Measurements from ENCODE around the gene CDON.
"Not testable (repeated sequence)": the region's sequence is repeated elsewhere in the genome, so short reads cannot be mapped to it uniquely, and the experiment has no call there.

CDON gene

GRCh38 chr11:126035718-126036117 lies 26.9 kb downstream of the CDON start:
- H3K27ac ChIP-seq, result no peak overlapping the region
- TF ChIP-seq CTCF (conservative IDR thresholded peaks at IDR 0.05), result no peak

GRCh38 chr11:126034933-126035425 lies 27.7 kb downstream of the CDON start:
- no peak for TF ChIP-seq CTCF (conservative IDR thresholded peaks at IDR 0.05)
- no peak overlapping the region; the same call in 1 of the 2 replicates for H3K27ac ChIP-seq

- TF ChIP-seq CTCF (conservative IDR thresholded peaks at IDR 0.05), result no peak
These were observed 28.4 kb downstream of the CDON start for GRCh38 chr11:126034039-126034932.

GRCh38 chr11:126032375-126032774 lies 30.3 kb downstream of the CDON start:
- no peak for TF ChIP-seq CTCF (conservative IDR thresholded peaks at IDR 0.05)
- 0 out of 2 replicates have a peak overlapping the region, but pooled peaks have one; percentile 1 for H3K27ac ChIP-seq

More at GRCh38 chr11:126034039-126034932, 28.4 kb downstream of the CDON start:
- H3K27ac ChIP-seq, result no peak overlapping the region; the same call in 1 of the 2 replicates

DNA sequence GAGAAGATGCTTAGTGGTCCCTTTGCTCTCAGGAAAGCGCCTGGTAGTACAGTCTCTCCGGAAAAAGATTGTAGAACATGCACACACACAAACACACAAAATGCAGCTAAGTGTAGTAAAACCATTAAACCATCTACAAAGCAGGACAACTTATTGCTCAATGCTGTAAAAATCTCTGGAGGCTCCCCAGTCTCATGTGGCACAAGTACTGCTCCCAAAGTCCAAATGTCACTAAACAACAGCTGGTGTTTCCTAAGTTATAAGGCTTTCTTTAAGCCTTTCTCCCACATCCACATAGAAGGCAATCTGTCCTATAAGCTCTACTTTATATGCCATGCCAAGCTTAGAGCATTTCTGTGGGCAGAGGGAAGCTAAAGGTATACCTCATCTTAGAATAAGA lies 32.9 kb downstream of the CDON start:
- no peak for TF ChIP-seq CTCF (conservative IDR thresholded peaks at IDR 0.05)
- H3K27ac ChIP-seq, result no peak overlapping the region

- TF ChIP-seq CTCF (conservative IDR thresholded peaks at IDR 0.05), result no peak
- H3K27ac ChIP-seq, result no peak overlapping the region
These were observed 33.4 kb downstream of the CDON start for GRCh38 chr11:126029237-126029636.

DNA sequence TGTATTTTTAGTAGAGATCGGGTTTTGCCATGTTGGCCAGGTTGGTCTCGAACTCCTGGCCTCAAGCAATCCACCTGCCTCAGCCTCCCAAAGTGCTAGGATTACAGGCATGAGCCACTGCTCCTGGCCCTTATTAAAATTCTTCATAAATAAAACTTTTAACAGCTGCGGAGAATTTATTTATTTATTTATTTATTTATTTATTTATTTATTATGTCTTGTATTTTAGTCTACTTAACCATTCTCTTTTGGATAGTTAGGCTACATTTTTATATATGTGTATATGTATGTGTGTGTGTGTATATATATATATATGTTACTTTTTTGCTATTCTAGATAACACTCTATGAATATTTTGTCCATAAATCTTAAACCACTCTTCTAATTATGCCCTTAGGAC lies 34.1 kb downstream of the CDON start:
- not testable (repeated sequence) for H3K27ac ChIP-seq

GRCh38 chr11:126026579-126026978 lies 36.1 kb downstream of the CDON start:
- no peak overlapping the region for H3K27ac ChIP-seq
- TF ChIP-seq CTCF (conservative IDR thresholded peaks at IDR 0.05), result no peak

All from VCaP (cell line).